Sigmoid colon (tissue), 7 donors: ENCODE results near the gene CKS2. TPM values are rescaled to one million over a fixed set of nuclear protein-coding genes. Genes with fewer than 3 reads are reported as not detected.

ENCODE experiments used
- DNase-seq: peaks from one replicate; pipeline ENCODE4 v3.0.0-alpha.2; 2019
- H3K27ac ChIP-seq, 4 donors: fragments of 200-600 bp; sonication (generic); one replicate each; pipeline ENCODE4 v1.5.1; 2016 to 2019; ENCODE audit warnings: mild to moderate bottlenecking in 1 of 4
- H3K27me3 ChIP-seq, 3 donors: fragments of 200-600 bp; sonication (generic); one replicate each; pipeline ENCODE4 v1.5.1; 2019; ENCODE audit warnings: mild to moderate bottlenecking in 1 of 3
- H3K36me3 ChIP-seq, 4 donors: fragments of 200-600 bp; sonication (generic); one replicate each; pipeline ENCODE4 v1.5.1; 2016 to 2019
- H3K4me1 ChIP-seq, 4 donors: fragments of 200-600 bp; sonication (generic); one replicate each; pipeline ENCODE4 v1.5.1; 2017 to 2019
- H3K4me3 ChIP-seq, 4 donors: fragments of 200-600 bp; sonication (generic); one replicate each; pipeline ENCODE4 v1.5.1; 2017 to 2019; ENCODE audit warnings: mild to moderate bottlenecking in 2 of 4, moderate library complexity in 1 of 4
- H3K9me3 ChIP-seq, 4 donors: fragments of 200-600 bp in 3 of 4; sonication (generic) in 3 of 4; one replicate each; pipeline versions ENCODE4 v1.5.1 to v1.6.1; 2013 to 2019
- CTCF ChIP-seq, 4 experiments: fragments of 450-650 bp in 3 of 4; fragments of 200-600 bp in 1 of 4; IDR thresholded peaks; one replicate each; pipeline ENCODE4 v1.5.1; 2016 to 2019; ENCODE audit warnings: antibody characterized with exemption in 4 of 4, mild to moderate bottlenecking in 3 of 4, moderate library complexity in 2 of 4
- EP300 ChIP-seq, 4 donors: sonication (generic); formaldehyde crosslinking; IDR thresholded peaks; one replicate each; pipeline ENCODE4 v1.6.1; 2017; ENCODE audit warnings: antibody characterized with exemption in 4 of 4
- POLR2A ChIP-seq, 2 donors: fragments of 450-650 bp; IDR thresholded peaks; one replicate each; pipeline ENCODE4 v1.6.1; 2016; ENCODE audit warnings: antibody characterized with exemption in 2 of 2, mild to moderate bottlenecking in 2 of 2, moderate library complexity in 2 of 2
- POLR2AphosphoS5 ChIP-seq, 4 donors: sonication (generic); formaldehyde crosslinking; IDR thresholded peaks; one replicate each; pipeline ENCODE4 v1.6.1; 2017; ENCODE audit warnings: antibody characterized with exemption in 4 of 4
- WGBS, 2 donors: extraction: QIAGEN DNeasy Blood & Tissue Kit; methylation state at CpG; one replicate each; pipeline ENCODE4 v1.1.7; 2013; 5-methylcytosine and 5-hydroxymethylcytosine counted together
- intact Hi-C: fragments of 100-400 bp; cut with DNase I; formaldehyde crosslinking; loops from one replicate; pipeline ENCODE4 v1.15.1; 2023
- polyA plus RNA-seq, 3 donors: library from polyadenylated mRNA; stranded (reverse); fragments of 200-250 nt; gene quantifications; one replicate each; pipeline ENCODE4 v1.2.3, GENCODE V29; 2013
- total RNA-seq, 4 donors: library from RNA; depleted of rRNA; stranded (reverse); fragments of >200 nt; gene quantifications; one replicate each; pipeline ENCODE4 v1.1.0, GENCODE V29; 2016
- donor health status: healthy with polysubstance abuse.
- donor health status: Bipolar disorder and iron deficiency.
- donor health status: healthy.

Gene CKS2
- total and polyA plus RNA-seq, 7 donors = 4.7 to 151 (median 18.9) TPM

GRCh38 chr9:89358376-89358916 is 47.5 kb downstream of the CKS2 start:
- H3K36me3 ChIP-seq = peaks cover 38 to 93% (median 57%) of the 10 kb centered on the region in 4 donors

GRCh38 chr9:89358985-89359384 is 48.0 kb downstream of the CKS2 start:
- no peak for DNase-seq
- 76 to 77% methylated on average over 4 of the region's 4 CpGs for WGBS, 2 donors
- peak overlapping the region in 1 of 4 donors; percentile 33 for H3K27ac ChIP-seq
- no peak overlapping the region for H3K4me3 ChIP-seq
- peaks cover 0 to 8% (median 0%) of the 10 kb centered on the region in 4 donors for H3K4me1 ChIP-seq
- H3K9me3 ChIP-seq = no peaks in the 10 kb centered on the region
- TF ChIP-seq POLR2A (IDR thresholded peaks at IDR 0.05) (no peak), CTCF (IDR thresholded peaks at IDR 0.05) (no peak), POLR2AphosphoS5 (IDR thresholded peaks at IDR 0.05) (no peak), EP300 (IDR thresholded peaks at IDR 0.05) (no peak)
- intact Hi-C loops = no loop called here
- peaks cover 38 to 88% (median 57%) of the 10 kb centered on the region in 4 donors for H3K36me3 ChIP-seq
- H3K27me3 ChIP-seq = no peaks in the 10 kb centered on the region

More at GRCh38 chr9:89358376-89358916, 47.5 kb downstream of the CKS2 start:
- Histone ChIP-seq H3K4me1 (peaks cover 0 to 8% (median 0%) of the 10 kb centered on the region in 4 donors), H3K9me3 (no peaks in the 10 kb centered on the region), H3K27me3 (no peaks in the 10 kb centered on the region), H3K4me3 (no peak overlapping the region), H3K27ac (no peak overlapping the region)
- intact Hi-C loops = no loop called here
- 92% methylated on average over 3 of the region's 3 CpGs for WGBS, 2 donors
- no peak for TF ChIP-seq POLR2A (IDR thresholded peaks at IDR 0.05)
- no peak for TF ChIP-seq CTCF (IDR thresholded peaks at IDR 0.05)
- no peak for TF ChIP-seq EP300 (IDR thresholded peaks at IDR 0.05)
- no peak for TF ChIP-seq POLR2AphosphoS5 (IDR thresholded peaks at IDR 0.05)
- no peak for DNase-seq

GRCh38 chr9:89359751-89360261 is 48.8 kb downstream of the CKS2 start:
- no peak overlapping the region for H3K4me3 ChIP-seq
- H3K9me3 ChIP-seq = no peaks in the 10 kb centered on the region
- peaks cover 0 to 8% (median 0%) of the 10 kb centered on the region in 4 donors for H3K4me1 ChIP-seq
- peak overlapping the region in 1 of 4 donors; percentile 33 for H3K27ac ChIP-seq
- no peaks in the 10 kb centered on the region for H3K27me3 ChIP-seq
- TF ChIP-seq POLR2AphosphoS5 (IDR thresholded peaks at IDR 0.05) (no peak), POLR2A (IDR thresholded peaks at IDR 0.05) (no peak), CTCF (IDR thresholded peaks at IDR 0.05) (no peak), EP300 (IDR thresholded peaks at IDR 0.05) (no peak)
- no peak for DNase-seq
- intact Hi-C loops = no loop called here
- WGBS, 2 donors = 86 to 88% methylated on average over 8 of the region's 8 CpGs
- peaks cover 31 to 79% (median 50%) of the 10 kb centered on the region in 4 donors for H3K36me3 ChIP-seq

GRCh38 chr9:89360465-89360864 is 49.5 kb downstream of the CKS2 start:
- no peak overlapping the region for H3K27ac ChIP-seq
- peaks cover 0 to 8% (median 0%) of the 10 kb centered on the region in 4 donors for H3K4me1 ChIP-seq
- WGBS, 2 donors = 85 to 88% methylated on average over 3 of the region's 3 CpGs
- H3K36me3 ChIP-seq = peaks cover 25 to 73% (median 46%) of the 10 kb centered on the region in 4 donors
- H3K4me3 ChIP-seq = no peak overlapping the region
- intact Hi-C loops = no loop called here
- no peaks in the 10 kb centered on the region for H3K27me3 ChIP-seq
- TF ChIP-seq POLR2A (IDR thresholded peaks at IDR 0.05) = no peak
- no peak for TF ChIP-seq EP300 (IDR thresholded peaks at IDR 0.05)
- TF ChIP-seq CTCF (IDR thresholded peaks at IDR 0.05) = no peak
- TF ChIP-seq POLR2AphosphoS5 (IDR thresholded peaks at IDR 0.05) = no peak
- DNase-seq = peak; percentile 42
- H3K9me3 ChIP-seq = no peaks in the 10 kb centered on the region
